Retina (tissue), 1 donor: Measurements from ENCODE around the gene DPP9.

ENCODE experiments used
- DNase-seq: peaks from one replicate; pipeline ENCODE4 v3.0.0-alpha.2; 2016

DPP9 gene

GRCh38 chr19:4653793-4654436, 69.7 kb downstream of the DPP9 start:
- no peak for DNase-seq

GRCh38 chr19:4652075-4652474, 71.6 kb downstream of the DPP9 start:
- DNase-seq: no peak

- DNase-seq: no peak
Measured at GRCh38 chr19:4650159-4650558, 73.5 kb downstream of the DPP9 start.

GRCh38 chr19:4649392-4650047, 74.1 kb downstream of the DPP9 start:
- DNase-seq: no peak

- DNase-seq: no peak
Measured at GRCh38 chr19:4647676-4648644, 75.7 kb downstream of the DPP9 start.

GRCh38 chr19:4645718-4646117, 77.9 kb downstream of the DPP9 start:
- DNase-seq: no peak

- no peak for DNase-seq
Measured at GRCh38 chr19:4642625-4643024, 81.0 kb downstream of the DPP9 start.

- no peak for DNase-seq
Measured at GRCh38 chr19:4641132-4641531, 82.5 kb downstream of the DPP9 start.

GRCh38 chr19:4640247-4641000, 83.2 kb downstream of the DPP9 start:
- DNase-seq: no peak

- no peak for DNase-seq
Measured at GRCh38 chr19:4639531-4640246, 84.0 kb downstream of the DPP9 start.

- peak; percentile 87 for DNase-seq
Measured at GRCh38 chr19:4638828-4639530, 84.7 kb downstream of the DPP9 start, which contains the start of gene TNFAIP8L1. Gene TNFAIP8L1, plus strand, starts transcription at chr19:4639516. Its CDS starts 12,354 bp downstream, at chr19:4651870.

- no peak for DNase-seq
Measured at GRCh38 chr19:4638317-4638716, 85.3 kb downstream of the DPP9 start.

GRCh38 chr19:4636761-4637160, 86.9 kb downstream of the DPP9 start:
- DNase-seq: no peak

- DNase-seq: peak; percentile 92
Measured at GRCh38 chr19:4636151-4636717, 87.4 kb downstream of the DPP9 start.

- DNase-seq: no peak
Measured at GRCh38 chr19:4635754-4636116, 87.9 kb downstream of the DPP9 start.

GRCh38 chr19:4633140-4633967, 90.3 kb downstream of the DPP9 start:
- DNase-seq: peak; percentile 60
